K562 (cell line): Measurements from ENCODE around the gene SIT1. TPM values are rescaled to one million over a fixed set of nuclear protein-coding genes. Genes with fewer than 3 reads are reported as not detected.

Experiments
- ATAC-seq: fragments of 200-7000 bp; cut with Tn5 transposase; 3 replicates; pipeline ENCODE4 v1.9.1; 2020; ENCODE audit warnings: moderate library complexity
- BruUV-seq: library from RNA; stranded (reverse); fragments of 400-500 nt; replicated peaks from 2 replicates; lab custom pipeline; 2021; lab: Mats Ljungman, UMichigan
- CTCF ChIA-PET: fragments of 300-600 bp; formaldehyde crosslinking; extraction: SDS; loops from one replicate; lab custom pipeline; 2021; ENCODE audit warnings: low intra/inter-chr PET ratio; lab: Yijun Ruan, JAX
- POLR2A ChIA-PET: fragments of 300-600, 350-650 bp; sonication (Branson Sonifier 250); formaldehyde crosslinking; extraction: SDS; loops from one replicate; lab custom pipeline; 2021; ENCODE audit warnings: antibody characterized with exemption, inconsistent platforms; lab: Yijun Ruan, JAX
- DNase-seq, 4 experiments: peaks; one replicate each; pipeline versions ENCODE4 v3.0.0 to v3.0.0-alpha.2; 2011 to 2018; ENCODE audit warnings: low spot score in 3 of 4, mixed read lengths in 3 of 4; ENCODE audit errors: extremely low read depth in 1 of 4
- FAIRE-seq: peaks from 2 replicates; lab custom pipeline; 2011; peaks lifted over from hg19 to GRCh38; lab: Jason Lieb, UNC
- H2AFZ ChIP-seq: 2 replicates; pipeline ENCODE4 v1.6.0; 2011; ENCODE audit warnings: low read depth, low read length, control low read depth, inconsistent platforms
- H3K27ac ChIP-seq: fragments of 200-600 bp; 3 replicates; pipeline ENCODE4 v1.8.0; 2011; ENCODE audit warnings: low read depth, mild to moderate bottlenecking, control low read depth, inconsistent platforms, low read length, moderate library complexity, mixed read lengths; ENCODE audit errors: extremely low read depth
- H3K27me3 ChIP-seq, 2 experiments: fragments of 300-600 bp in 1 of 2; 2 replicates in 1 of 2; 3 replicates in 1 of 2; pipeline versions ENCODE4 v1.6.0 to v1.8.0; 2011; ENCODE audit warnings: inconsistent platforms in 2 of 2, low read length in 2 of 2, mild to moderate bottlenecking in 1 of 2, mixed read lengths in 1 of 2, moderate library complexity in 1 of 2; ENCODE audit not compliant: control insufficient read depth in 2 of 2, insufficient read depth in 2 of 2
- H3K36me3 ChIP-seq: fragments of 300-600 bp; 3 replicates; pipeline ENCODE4 v1.8.0; 2011; ENCODE audit warnings: mild to moderate bottlenecking, low read length, inconsistent platforms; ENCODE audit not compliant: control insufficient read depth, insufficient read depth
- H3K4me1 ChIP-seq, 2 experiments: fragments of 200-600 bp in 1 of 2; replicated peaks in 1 of 2; 2 replicates in 1 of 2; 3 replicates in 1 of 2; pipeline versions ENCODE4 v1.5.1 to v1.8.0; 2011; ENCODE audit warnings: inconsistent platforms in 2 of 2, low read length in 2 of 2, mild to moderate bottlenecking in 1 of 2, mixed read lengths in 1 of 2, moderate library complexity in 1 of 2; ENCODE audit not compliant: control insufficient read depth in 2 of 2, insufficient read depth in 2 of 2
- H3K4me2 ChIP-seq: 2 replicates; pipeline ENCODE4 v1.6.1; 2011; ENCODE audit warnings: low read length, control low read depth, inconsistent platforms, mixed read lengths; ENCODE audit not compliant: insufficient read depth
- H3K4me3 ChIP-seq: fragments of 200-600 bp; sonication (generic), shearing (Covaris generic); 2 replicates; pipeline ENCODE4 v1.5.1; 2016; ENCODE audit warnings: control low read depth, inconsistent platforms
- H3K79me2 ChIP-seq: fragments of 200-600 bp; 3 replicates; pipeline ENCODE4 v1.8.0; 2011; ENCODE audit warnings: low read length, inconsistent platforms; ENCODE audit not compliant: control insufficient read depth, insufficient read depth
- H3K9ac ChIP-seq, 2 experiments: 2 replicates each; pipeline versions ENCODE4 v1.6.0 to v1.6.1; 2011; ENCODE audit warnings: low read depth in 2 of 2, low read length in 2 of 2, control low read depth in 1 of 2, inconsistent platforms in 1 of 2, mild to moderate bottlenecking in 1 of 2, mixed read lengths in 1 of 2; ENCODE audit not compliant: insufficient read depth in 1 of 2
- H3K9me1 ChIP-seq: one replicate; pipeline ENCODE4 v1.6.0; 2011; ENCODE audit warnings: inconsistent platforms, mild to moderate bottlenecking, low read length, moderate library complexity; ENCODE audit not compliant: control insufficient read depth, insufficient read depth
- H3K9me3 ChIP-seq: replicated peaks from 2 replicates; pipeline ENCODE4 v1.5.1; 2011; ENCODE audit warnings: low read depth, low read length, inconsistent platforms; ENCODE audit not compliant: control insufficient read depth, insufficient read depth
- H4K20me1 ChIP-seq: replicated peaks from 2 replicates; pipeline ENCODE4 v1.6.1; 2011; ENCODE audit warnings: low read length, inconsistent platforms, mixed read lengths; ENCODE audit not compliant: control insufficient read depth, insufficient read depth
- CXXC5 ChIP-seq: fragments of 250-450 bp; sonication (Bioruptor Pico); IDR thresholded peaks from 2 replicates; pipeline ENCODE4 v1.8.0; 2022; ENCODE audit warnings: inconsistent platforms, mild to moderate bottlenecking, moderate library complexity
- E2F1 ChIP-seq: sonication (generic); formaldehyde crosslinking; IDR thresholded peaks from 2 replicates; pipeline ENCODE4 v1.8.1; 2023; ENCODE audit warnings: mild to moderate bottlenecking, missing genetic modification reagents, moderate library complexity
- RFX1 ChIP-seq: fragments of 450-650 bp; IDR thresholded peaks from 2 replicates; pipeline ENCODE4 v1.6.1; 2016; ENCODE audit warnings: mild to moderate bottlenecking, moderate library complexity
- RREB1 ChIP-seq: fragments of 250-450 bp; sonication (Bioruptor Pico); IDR thresholded peaks from 2 replicates; pipeline ENCODE4 v1.4.0; 2020
- SIN3A ChIP-seq, 2 experiments: fragments of 150-350 bp in 1 of 2; IDR thresholded peaks; 2 replicates each; pipeline ENCODE4 v1.6.1; 2011 to 2016; ENCODE audit warnings: borderline replicate concordance in 2 of 2, low read depth in 2 of 2, low read length in 2 of 2, mild to moderate bottlenecking in 2 of 2, moderate library complexity in 2 of 2; ENCODE audit not compliant: control insufficient read depth in 1 of 2
- VEZF1 ChIP-seq: fragments of 200-800 bp; sonication (Bioruptor generic); IDR thresholded peaks from 2 replicates; pipeline ENCODE4 v1.6.1; 2017; ENCODE audit warnings: missing genetic modification characterization, missing compliant biosample characterization
- WHSC1 ChIP-seq: IDR thresholded peaks from one replicate; pipeline ENCODE4 v1.6.1; 2012; ENCODE audit warnings: low read length, control low read depth, inconsistent platforms
- ZNF639 ChIP-seq, 2 experiments: fragments of 200-800 bp in 1 of 2; sonication (Bioruptor generic) in 1 of 2; sonication (generic) in 1 of 2; formaldehyde crosslinking in 1 of 2; IDR thresholded peaks in 1 of 2; conservative IDR thresholded peaks in 1 of 2; 2 replicates each; pipeline versions ENCODE4 v1.5.0 to v1.6.1; 2016 to 2020; ENCODE audit warnings: missing compliant biosample characterization in 1 of 2, missing genetic modification characterization in 1 of 2, missing genetic modification reagents in 1 of 2
- WGBS: fragments of 100-300 bp; shearing (Covaris generic); methylation state at CpG from one replicate; pipeline ENCODE4 v1.1.6; 2016; ENCODE audit warnings: low coverage, mixed read lengths; ENCODE audit not compliant: insufficient coverage; ENCODE audit errors: missing lambda C conversion rate; 5-methylcytosine and 5-hydroxymethylcytosine counted together
- in situ Hi-C: fragments of 300-500 bp; cut with MboI; formaldehyde crosslinking; loops from 4 replicates; pipeline ENCODE4 v1.15.0; 2018; ENCODE audit warnings: inconsistent platforms, mixed read lengths
- intact Hi-C: fragments of 100-400 bp; cut with micrococcal nuclease; formaldehyde crosslinking; loops from 2 replicates; pipeline ENCODE4 v1.14.2; 2022
- polyA plus RNA-seq, 8 experiments: library from polyadenylated mRNA; depleted of rRNA in 4 of 8; stranded (reverse) in 5 of 8; unstranded in 3 of 8; fragments of >200 nt; fragmentation: Nextera tagmentation in 2 of 8; fragmentation: Illumina TruSeq in 1 of 8; extraction: Ambion mirVana in 2 of 8; extraction: Trizol in 1 of 8; gene quantifications; 2 replicates each; pipeline versions ENCODE4 v1.2.1 to v1.2.3, GENCODE V29; 2011 to 2014; ENCODE audit warnings: inconsistent platforms in 1 of 8, missing spikeins in 1 of 8
- total RNA-seq, 7 experiments: library from RNA; depleted of rRNA in 6 of 7; stranded (reverse); fragments of >200 nt in 6 of 7; fragmentation: Illumina TruSeq in 2 of 7; extraction: Trizol in 2 of 7; gene quantifications; 2 replicates each; pipeline versions ENCODE4 v1.2.1 to v1.2.3, GENCODE V29; 2011 to 2021; ENCODE audit warnings: low replicate concordance in 1 of 7

Gene SIT1
- total and polyA plus RNA-seq, 9 of the 15 experiments (the other 6 are each of a cell fraction or from before 2014, with no cell fraction given), result not detected

GRCh38 chr9:35605351-35606137 is 45.2 kb downstream of the SIT1 start:
- FAIRE-seq, result no peak
- no TSS peak for BruUV-seq
- POLR2A ChIA-PET, result interaction anchor here (0.7 kb wide), 2 partner anchors 10 to 609 kb away, joined by 3 read pairs; no protein-coding TSS in a partner anchor
- peak; percentile 1; the same call in 1 of the 3 replicates for ATAC-seq
- peak overlapping the region; percentile 51 to 88; a peak in 3 of 4 replicates for H3K9ac ChIP-seq
- peaks cover 11% of the 10 kb centered on the region; the same call in 1 of the 3 replicates for H3K36me3 ChIP-seq
- H3K4me3 ChIP-seq, result peak overlapping the region; percentile 58
- in situ Hi-C loops, result loop anchor here (5.0 kb wide), 1 partner anchor 42 kb away; no protein-coding TSS in a partner anchor
- H3K27me3 ChIP-seq, result no peaks in the 10 kb centered on the region
- no peaks in the 10 kb centered on the region for H3K9me1 ChIP-seq
- CTCF ChIA-PET, result no interaction called here
- intact Hi-C loops, result loop anchor here (2.0 kb wide), 1 partner anchor 51 kb away; no protein-coding TSS in a partner anchor
- peak in 3 of 4 experiments; percentile 16 to 61 (median 60) for DNase-seq
- peak overlapping the region; percentile 55; the same call in 2 of the 3 replicates for H3K27ac ChIP-seq
- H3K4me1 ChIP-seq, result peaks cover 2 to 21% of the 10 kb centered on the region in 2 experiments; a peak in 3 of 5 replicates
- no peaks in the 10 kb centered on the region for H4K20me1 ChIP-seq
- peak overlapping the region; percentile 66 for H3K4me2 ChIP-seq
- WGBS, result 3% methylated on average over 23 of the region's 76 CpGs
- H2AFZ ChIP-seq, result peak overlapping the region; percentile 40; the same call in 1 of the 2 replicates
- H3K79me2 ChIP-seq, result 0 out of 3 replicates have a peak, but pooled peaks cover 4% of the 10 kb centered on the region
- H3K9me3 ChIP-seq, result no peaks in the 10 kb centered on the region
- peak; percentile 63 for TF ChIP-seq RFX1
- peak; percentile 27; the same call in 1 of the 2 replicates for TF ChIP-seq RREB1 (CRISPR knock-in tag)
- peak in 1 of 2 experiments; percentile 17; a peak in 1 of 4 replicates for TF ChIP-seq SIN3A (IDR thresholded peaks at IDR 0.05; ENCODE audit: borderline replicate concordance in 2 of 2, control insufficient read depth in 1 of 2, low read depth in 2 of 2, low read length in 2 of 2)
- TF ChIP-seq WHSC1, result no peak
- TF ChIP-seq E2F1 (CRISPR knock-in tag), result no peak
- TF ChIP-seq VEZF1, result peak; percentile 64
- TF ChIP-seq ZNF639 (CRISPR knock-in tag; conservative IDR thresholded peaks at IDR 0.05 in 1 of 2, IDR thresholded peaks at IDR 0.05 in 1 of 2), result peak in 1 of 2 experiments; percentile 70; a peak in 2 of 4 replicates
- TF ChIP-seq CXXC5 (CRISPR knock-in tag), result peak; percentile 38; the same call in 1 of the 2 replicates
